KMS-11 (cell line): ENCODE measurements around the gene TLR7.

Experiments
- H2AFZ ChIP-seq: fragments of 200-600 bp; sonication (generic); 2 replicates; pipeline ENCODE4 v1.6.1; 2016; ENCODE audit warnings: antibody characterized with exemption, mixed run types, low read depth
- H3K27ac ChIP-seq: fragments of 200-600 bp; sonication (generic); 2 replicates; pipeline ENCODE4 v1.6.1; 2016; ENCODE audit warnings: mild to moderate bottlenecking, mixed run types
- H3K27me3 ChIP-seq: fragments of 200-600 bp; sonication (generic); 2 replicates; pipeline ENCODE4 v1.6.1; 2017; ENCODE audit warnings: mild to moderate bottlenecking, low read depth, mixed run types, moderate library complexity; ENCODE audit not compliant: insufficient read depth
- H3K36me3 ChIP-seq: fragments of 200-600 bp; sonication (generic); 2 replicates; pipeline ENCODE4 v1.6.1; 2017; ENCODE audit warnings: mild to moderate bottlenecking, mixed run types; ENCODE audit not compliant: insufficient read depth
- H3K4me1 ChIP-seq: fragments of 200-600 bp; sonication (generic); 2 replicates; pipeline ENCODE4 v1.6.1; 2016; ENCODE audit warnings: mild to moderate bottlenecking, low read depth, mixed run types; ENCODE audit not compliant: poor library complexity, severe bottlenecking
- H3K4me2 ChIP-seq: fragments of 200-600 bp; sonication (generic); 2 replicates; pipeline ENCODE4 v1.7.0; 2016; ENCODE audit warnings: mild to moderate bottlenecking, mixed run types
- H3K4me3 ChIP-seq: fragments of 200-600 bp; sonication (generic); IDR thresholded peaks from 2 replicates; pipeline ENCODE4 v1.6.1; 2017; ENCODE audit warnings: low read depth, low read length, mixed read lengths; ENCODE audit not compliant: insufficient read depth
- H3K79me2 ChIP-seq: fragments of 200-600 bp; sonication (generic); 2 replicates; pipeline ENCODE4 v1.6.1; 2016; ENCODE audit warnings: low read depth, mixed run types; ENCODE audit not compliant: insufficient read depth
- H3K9ac ChIP-seq: fragments of 200-600 bp; sonication (generic); 2 replicates; pipeline ENCODE4 v1.6.1; 2016; ENCODE audit warnings: mild to moderate bottlenecking, mixed run types
- H4K20me1 ChIP-seq: fragments of 200-600 bp; sonication (generic); 2 replicates; pipeline ENCODE4 v1.6.1; 2016; ENCODE audit warnings: mild to moderate bottlenecking, mixed run types; ENCODE audit not compliant: insufficient read depth
- CTCF ChIP-seq: fragments of 200-600 bp; sonication (generic); conservative IDR thresholded peaks from 2 replicates; pipeline ENCODE4 v1.6.1; 2017; ENCODE audit warnings: low read depth, mild to moderate bottlenecking, antibody characterized with exemption, low read length, moderate library complexity, mixed read lengths

TLR7 gene

GRCh38 chrX:12866451-12867377 lies at the start of gene TLR7:
TLR7 (plus strand) TSS chrX:12867072; CDS start chrX:12867579, 507 bp downstream.
- Histone ChIP-seq H3K9ac (peak within 1 kb of the TSS; percentile 25; the same call in 1 of the 2 replicates), H4K20me1 (no peaks in the 10 kb centered on the region), H3K79me2 (no peaks in the 10 kb centered on the region), H3K4me3 (no peak within 1 kb of the TSS), H3K27ac (peak within 1 kb of the TSS; percentile 86), H3K4me1 (peaks cover 73% of the 10 kb centered on the region), H3K36me3 (no peaks in the 10 kb centered on the region), H2AFZ (0 out of 2 replicates have a peak within 1 kb of the TSS, but pooled peaks have one; percentile 38), H3K4me2 (peak within 1 kb of the TSS; percentile 94), H3K27me3 (no peaks in the 10 kb centered on the region)
- TF ChIP-seq CTCF: no peak

GRCh38 chrX:12817528-12817927 lies 49.3 kb upstream of the TLR7 start:
- Histone ChIP-seq H3K9ac (no peak overlapping the region), H4K20me1 (no peaks in the 10 kb centered on the region), H3K79me2 (no peaks in the 10 kb centered on the region), H3K4me1 (peaks cover 25% of the 10 kb centered on the region), H3K4me3 (no peak overlapping the region), H3K27me3 (no peaks in the 10 kb centered on the region), H3K36me3 (no peaks in the 10 kb centered on the region; the same call in 1 of the 2 replicates), H3K4me2 (no peak overlapping the region), H3K27ac (no peak overlapping the region), H2AFZ (no peak overlapping the region)
- no peak for TF ChIP-seq CTCF

- Histone ChIP-seq H3K9ac (no peak overlapping the region), H3K4me1 (peaks cover 23% of the 10 kb centered on the region), H3K79me2 (no peaks in the 10 kb centered on the region), H3K4me3 (no peak overlapping the region), H2AFZ (no peak overlapping the region), H3K27me3 (no peaks in the 10 kb centered on the region), H3K4me2 (no peak overlapping the region), H4K20me1 (no peaks in the 10 kb centered on the region), H3K36me3 (no peaks in the 10 kb centered on the region; the same call in 1 of the 2 replicates), H3K27ac (no peak overlapping the region)
- no peak for TF ChIP-seq CTCF
Measured at GRCh38 chrX:12819222-12819621, 47.6 kb upstream of the TLR7 start.

GRCh38 chrX:12820737-12821136 lies 46.1 kb upstream of the TLR7 start:
- Histone ChIP-seq H3K9ac (no peak overlapping the region), H3K27ac (no peak overlapping the region), H4K20me1 (no peaks in the 10 kb centered on the region), H3K4me2 (no peak overlapping the region), H3K36me3 (no peaks in the 10 kb centered on the region; the same call in 1 of the 2 replicates), H3K79me2 (no peaks in the 10 kb centered on the region), H3K4me3 (no peak overlapping the region), H2AFZ (no peak overlapping the region), H3K4me1 (peaks cover 11% of the 10 kb centered on the region), H3K27me3 (no peaks in the 10 kb centered on the region)
- TF ChIP-seq CTCF: no peak
